HCT116 (cell line): ENCODE results near the gene ZNF280C.

Experiments used
- JUND ChIP-seq: IDR thresholded peaks from 2 replicates; pipeline ENCODE4 v1.6.1; 2012
- POLR2A ChIP-seq: IDR thresholded peaks from 2 replicates; pipeline ENCODE4 v1.7.0; 2011; ENCODE audit warnings: borderline replicate concordance; ENCODE audit not compliant: insufficient read depth, insufficient read length; ENCODE audit errors: extremely low read depth
- POLR2AphosphoS5 ChIP-seq: IDR thresholded peaks from 2 replicates; pipeline ENCODE4 v1.6.1; 2011; ENCODE audit warnings: mild to moderate bottlenecking, low read depth, low read length, moderate library complexity
- RAD21 ChIP-seq: IDR thresholded peaks from 2 replicates; pipeline ENCODE4 v1.6.1; 2012; ENCODE audit warnings: low read depth, mild to moderate bottlenecking
- SIN3A ChIP-seq: IDR thresholded peaks from 2 replicates; pipeline ENCODE4 v1.6.1; 2012; ENCODE audit warnings: low read depth
- SP1 ChIP-seq: IDR thresholded peaks from 2 replicates; pipeline ENCODE4 v1.6.1; 2012; ENCODE audit warnings: low read depth
- YY1 ChIP-seq: IDR thresholded peaks from 2 replicates; pipeline ENCODE4 v1.6.1; 2011; ENCODE audit warnings: low read length, low read depth, moderate library complexity, mild to moderate bottlenecking; ENCODE audit not compliant: insufficient replicate concordance; ENCODE audit errors: extremely low read depth
- ZFX ChIP-seq: fragments of 450-650 bp; IDR thresholded peaks from 2 replicates; pipeline ENCODE4 v1.6.1; 2017
- TF ChIP-seq, protein P1 (sequence below), 3 experiments: fragments of 200-600 bp in 1 of 3; sonication (generic) in 1 of 3; IDR thresholded peaks in 2 of 3; conservative IDR thresholded peaks in 1 of 3; 2 replicates each; pipeline ENCODE4 v1.5.1; 2012 to 2017; ENCODE audit warnings: low read depth in 2 of 3, low read length in 2 of 3, antibody characterized with exemption in 1 of 3, borderline replicate concordance in 1 of 3, control low read depth in 1 of 3, mild to moderate bottlenecking in 1 of 3, mixed read lengths in 1 of 3, mixed run types in 1 of 3, moderate library complexity in 1 of 3; ENCODE audit not compliant: insufficient read depth in 1 of 3

DNA sequence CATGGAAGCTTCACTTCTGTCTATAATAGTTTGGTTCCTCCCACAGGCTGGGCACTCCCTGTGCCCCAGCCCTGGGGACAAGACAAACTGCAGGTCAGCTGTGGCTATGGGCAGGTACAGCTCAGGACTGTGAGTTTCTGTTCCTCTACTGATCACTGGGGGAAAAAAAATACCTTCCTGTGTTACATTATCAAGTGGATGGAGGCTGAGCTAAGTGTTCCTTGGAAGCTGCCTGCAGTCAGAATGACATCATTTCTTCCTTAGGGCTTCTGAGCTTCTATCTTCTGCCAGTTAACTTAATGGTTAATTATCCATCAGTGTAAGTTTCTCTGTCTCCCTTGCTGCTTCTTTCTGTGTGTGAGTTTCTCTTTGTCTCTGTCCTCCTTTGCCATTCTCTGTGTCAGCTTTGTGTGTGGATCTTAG is 92.3 kb downstream of the ZNF280C start:
- TF ChIP-seq ZFX, result no peak
- no peak for TF ChIP-seq SIN3A
- TF ChIP-seq POLR2AphosphoS5, result no peak
- TF ChIP-seq SP1, result no peak
- no peak for TF ChIP-seq RAD21
- TF ChIP-seq JUND, result no peak
- TF ChIP-seq, protein P1, sequence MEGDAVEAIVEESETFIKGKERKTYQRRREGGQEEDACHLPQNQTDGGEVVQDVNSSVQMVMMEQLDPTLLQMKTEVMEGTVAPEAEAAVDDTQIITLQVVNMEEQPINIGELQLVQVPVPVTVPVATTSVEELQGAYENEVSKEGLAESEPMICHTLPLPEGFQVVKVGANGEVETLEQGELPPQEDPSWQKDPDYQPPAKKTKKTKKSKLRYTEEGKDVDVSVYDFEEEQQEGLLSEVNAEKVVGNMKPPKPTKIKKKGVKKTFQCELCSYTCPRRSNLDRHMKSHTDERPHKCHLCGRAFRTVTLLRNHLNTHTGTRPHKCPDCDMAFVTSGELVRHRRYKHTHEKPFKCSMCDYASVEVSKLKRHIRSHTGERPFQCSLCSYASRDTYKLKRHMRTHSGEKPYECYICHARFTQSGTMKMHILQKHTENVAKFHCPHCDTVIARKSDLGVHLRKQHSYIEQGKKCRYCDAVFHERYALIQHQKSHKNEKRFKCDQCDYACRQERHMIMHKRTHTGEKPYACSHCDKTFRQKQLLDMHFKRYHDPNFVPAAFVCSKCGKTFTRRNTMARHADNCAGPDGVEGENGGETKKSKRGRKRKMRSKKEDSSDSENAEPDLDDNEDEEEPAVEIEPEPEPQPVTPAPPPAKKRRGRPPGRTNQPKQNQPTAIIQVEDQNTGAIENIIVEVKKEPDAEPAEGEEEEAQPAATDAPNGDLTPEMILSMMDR (IDR thresholded peaks at IDR 0.05 in 2 of 3, conservative IDR thresholded peaks at IDR 0.05 in 1 of 3; ENCODE audit: borderline replicate concordance in 1 of 3, insufficient read depth in 1 of 3, low read depth in 2 of 3, low read length in 2 of 3), result no peak
- no peak for TF ChIP-seq YY1
- TF ChIP-seq POLR2A, result no peak
